Measurements from ENCODE around the gene TENM4.
A peak's percentile ranks its signal among the peaks of the same experiment; 100 is the strongest.

The TENM4 gene

DNA sequence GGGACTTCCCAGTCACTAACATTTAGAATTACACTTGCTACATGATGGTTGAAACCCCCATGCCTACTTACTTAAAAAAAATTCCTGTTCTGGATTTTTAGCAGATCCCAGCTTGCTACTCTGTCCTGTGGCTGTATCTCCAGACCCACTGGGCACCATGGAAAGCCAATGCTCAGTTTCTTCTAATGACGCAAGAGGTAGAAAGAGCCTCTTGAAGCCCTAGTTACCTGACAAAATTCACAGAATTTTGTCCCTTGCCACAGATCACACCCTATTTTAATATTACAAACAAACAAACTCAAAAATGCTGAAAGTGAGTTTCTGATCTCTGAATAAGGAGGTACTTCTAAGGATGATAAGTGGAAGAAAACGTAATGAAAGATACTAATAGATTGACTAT is 24.3 kb upstream of the TENM4 start:
- DNase-seq (ENCODE audit: low spot score), result no peak
- TF ChIP-seq, protein P1, sequence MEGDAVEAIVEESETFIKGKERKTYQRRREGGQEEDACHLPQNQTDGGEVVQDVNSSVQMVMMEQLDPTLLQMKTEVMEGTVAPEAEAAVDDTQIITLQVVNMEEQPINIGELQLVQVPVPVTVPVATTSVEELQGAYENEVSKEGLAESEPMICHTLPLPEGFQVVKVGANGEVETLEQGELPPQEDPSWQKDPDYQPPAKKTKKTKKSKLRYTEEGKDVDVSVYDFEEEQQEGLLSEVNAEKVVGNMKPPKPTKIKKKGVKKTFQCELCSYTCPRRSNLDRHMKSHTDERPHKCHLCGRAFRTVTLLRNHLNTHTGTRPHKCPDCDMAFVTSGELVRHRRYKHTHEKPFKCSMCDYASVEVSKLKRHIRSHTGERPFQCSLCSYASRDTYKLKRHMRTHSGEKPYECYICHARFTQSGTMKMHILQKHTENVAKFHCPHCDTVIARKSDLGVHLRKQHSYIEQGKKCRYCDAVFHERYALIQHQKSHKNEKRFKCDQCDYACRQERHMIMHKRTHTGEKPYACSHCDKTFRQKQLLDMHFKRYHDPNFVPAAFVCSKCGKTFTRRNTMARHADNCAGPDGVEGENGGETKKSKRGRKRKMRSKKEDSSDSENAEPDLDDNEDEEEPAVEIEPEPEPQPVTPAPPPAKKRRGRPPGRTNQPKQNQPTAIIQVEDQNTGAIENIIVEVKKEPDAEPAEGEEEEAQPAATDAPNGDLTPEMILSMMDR (IDR thresholded peaks at IDR 0.05; ENCODE audit: extremely low read depth, missing control alignments), result no peak

DNA sequence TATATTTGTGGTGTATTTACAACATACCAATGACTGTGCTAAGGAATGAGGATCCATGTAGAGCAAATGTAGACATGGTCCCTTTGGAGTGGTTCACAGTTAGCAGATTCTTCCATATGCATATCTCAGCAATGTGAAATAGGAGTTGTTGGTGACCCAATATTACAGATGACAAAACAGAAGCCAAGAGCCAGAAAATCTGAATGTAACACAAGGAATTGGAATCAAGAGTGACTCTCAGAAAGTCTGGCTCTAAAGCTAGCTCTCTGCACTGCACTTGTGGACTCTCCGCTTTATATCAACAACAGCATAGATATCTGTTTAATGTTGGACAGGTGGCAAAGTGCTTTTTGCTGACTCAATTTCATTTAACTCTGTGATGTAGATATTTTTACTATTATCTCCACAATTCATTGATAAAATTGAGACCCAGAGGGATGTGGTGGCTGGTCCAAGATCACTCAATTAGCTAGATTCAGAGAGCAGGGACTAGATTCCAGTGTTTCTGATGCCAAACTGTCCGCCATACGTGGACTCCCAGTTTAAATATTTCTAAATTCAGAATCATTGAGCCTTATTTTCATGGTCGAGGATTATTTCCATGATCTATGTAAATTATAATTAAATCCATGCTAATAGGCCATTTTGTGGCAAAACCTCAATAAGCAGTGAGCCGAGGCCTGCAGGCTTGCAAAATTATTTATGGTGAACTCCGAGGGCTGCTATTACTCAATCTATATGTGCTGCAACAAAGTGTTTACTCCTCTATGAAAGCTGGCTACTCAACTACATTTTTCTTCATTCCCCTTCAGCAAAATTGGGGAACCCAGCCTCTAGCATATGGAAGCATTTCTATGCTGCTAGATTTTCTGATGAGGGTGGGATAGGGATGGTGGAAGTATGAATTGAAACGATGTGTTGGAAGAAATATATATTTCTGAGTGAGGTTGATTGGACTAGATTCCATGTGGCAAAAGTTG is 21.1 kb upstream of the TENM4 start:
- TF ChIP-seq, protein P1 (IDR thresholded peaks at IDR 0.05; ENCODE audit: extremely low read depth, missing control alignments), result no peak

DNA sequence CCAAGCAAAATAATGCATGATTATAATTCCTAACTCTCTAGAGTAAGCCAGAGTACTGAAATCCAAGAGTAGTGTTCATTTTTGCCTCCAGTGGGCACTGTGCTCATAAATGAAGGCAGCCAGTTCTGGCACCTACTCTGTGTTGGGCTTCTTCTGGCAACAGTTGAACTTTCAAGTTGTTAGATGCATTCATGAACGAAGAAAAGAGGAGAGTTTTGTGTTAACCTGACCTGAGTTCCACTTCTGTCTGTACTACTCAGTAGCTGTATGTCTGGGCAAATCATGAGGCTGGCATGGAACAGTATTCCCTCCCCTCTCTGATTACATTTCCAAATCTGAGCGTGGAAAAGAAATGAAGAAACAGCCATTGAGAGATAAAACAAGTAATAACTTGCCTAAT is 20.3 kb upstream of the TENM4 start:
- TF ChIP-seq, protein P1 (IDR thresholded peaks at IDR 0.05; ENCODE audit: extremely low read depth, missing control alignments), result peak; percentile 11

More for the DNA sequence above, 21.1 kb upstream of the TENM4 start:
- DNase-seq (ENCODE audit: low spot score), result no peak

DNA sequence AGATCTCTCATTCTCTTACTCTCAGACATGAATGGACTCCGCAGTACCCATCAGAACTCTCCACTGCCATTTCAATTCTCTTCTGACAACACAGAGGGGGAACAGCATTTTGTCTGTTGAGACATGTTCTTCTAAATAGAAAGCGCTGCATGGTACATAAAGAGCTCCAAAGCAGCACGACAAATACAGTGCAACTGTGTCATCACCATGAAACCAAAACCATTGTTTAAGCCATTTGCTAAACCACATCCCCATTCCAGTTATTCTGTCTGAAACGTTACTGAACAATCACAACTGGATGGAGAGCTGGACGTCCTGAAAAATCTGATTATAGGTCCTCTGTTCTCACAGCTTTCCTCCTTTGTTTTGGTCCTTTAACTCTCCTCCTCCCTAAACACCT is 17.9 kb upstream of the TENM4 start:
- TF ChIP-seq, protein P1 (IDR thresholded peaks at IDR 0.05; ENCODE audit: extremely low read depth, missing control alignments), result no peak
- no peak for DNase-seq (ENCODE audit: low spot score)

More for the DNA sequence above, 20.3 kb upstream of the TENM4 start:
- DNase-seq (ENCODE audit: low spot score), result no peak

DNA sequence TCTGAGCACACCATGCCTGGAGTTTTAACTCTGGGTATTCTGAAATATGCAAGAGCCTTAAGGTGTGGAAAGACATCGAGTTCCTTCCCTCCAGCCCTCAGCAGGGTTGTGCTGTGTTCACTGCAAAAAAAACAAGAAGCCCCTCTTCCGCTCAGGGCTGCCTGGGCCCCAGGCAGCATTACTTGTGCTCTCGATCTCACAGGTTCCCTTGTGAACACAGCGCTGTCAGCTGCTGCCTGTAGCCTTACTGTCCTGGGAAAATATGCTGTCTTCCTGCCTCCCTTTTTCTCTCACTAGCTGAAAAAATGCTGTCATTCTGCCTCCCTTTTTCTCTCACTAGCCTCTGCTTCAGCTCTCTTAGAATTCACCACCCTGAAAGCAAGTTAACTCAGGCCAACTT is 15.7 kb upstream of the TENM4 start:
- TF ChIP-seq, protein P1 (IDR thresholded peaks at IDR 0.05; ENCODE audit: extremely low read depth, missing control alignments), result no peak
- DNase-seq (ENCODE audit: low spot score), result no peak

GRCh38 chr11:79453617-79454016 is 12.8 kb upstream of the TENM4 start:
- TF ChIP-seq, protein P1 (IDR thresholded peaks at IDR 0.05; ENCODE audit: extremely low read depth, missing control alignments), result no peak

DNA sequence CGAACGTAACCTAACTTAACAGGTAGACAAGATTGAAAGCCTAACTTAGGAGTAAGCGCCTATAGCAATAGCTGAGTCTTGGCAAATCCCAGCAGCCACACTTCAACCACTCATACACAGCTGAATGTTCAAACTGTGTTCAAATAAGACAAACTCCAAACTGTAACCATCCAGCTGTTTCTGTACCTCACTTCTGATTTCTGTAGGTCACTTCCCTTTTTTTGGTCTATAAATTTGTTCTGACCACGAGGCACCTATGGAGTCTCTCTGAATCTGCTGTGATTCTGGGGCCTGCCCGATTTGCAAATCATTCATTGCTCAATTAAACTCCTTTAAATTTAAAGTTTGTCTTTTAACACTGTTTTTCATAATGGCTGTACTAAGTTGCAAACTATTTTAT is 8.2 kb upstream of the TENM4 start:
- TF ChIP-seq, protein P1 (IDR thresholded peaks at IDR 0.05; ENCODE audit: extremely low read depth, missing control alignments), result no peak
- no peak for DNase-seq (ENCODE audit: low spot score)

More at GRCh38 chr11:79453617-79454016, 12.8 kb upstream of the TENM4 start:
- DNase-seq (ENCODE audit: low spot score), result no peak

All from GM20000 (cell line).